ENCODE measurements around the gene HSPA6. TPM values are rescaled to one million over a fixed set of nuclear protein-coding genes. Genes with fewer than 3 reads are reported as not detected.

Gene HSPA6
- total and polyA plus RNA-seq, 2 donors (not counting 1 experiment from before 2014, with no cell fraction given): 8.5 to 11.2 TPM

DNA sequence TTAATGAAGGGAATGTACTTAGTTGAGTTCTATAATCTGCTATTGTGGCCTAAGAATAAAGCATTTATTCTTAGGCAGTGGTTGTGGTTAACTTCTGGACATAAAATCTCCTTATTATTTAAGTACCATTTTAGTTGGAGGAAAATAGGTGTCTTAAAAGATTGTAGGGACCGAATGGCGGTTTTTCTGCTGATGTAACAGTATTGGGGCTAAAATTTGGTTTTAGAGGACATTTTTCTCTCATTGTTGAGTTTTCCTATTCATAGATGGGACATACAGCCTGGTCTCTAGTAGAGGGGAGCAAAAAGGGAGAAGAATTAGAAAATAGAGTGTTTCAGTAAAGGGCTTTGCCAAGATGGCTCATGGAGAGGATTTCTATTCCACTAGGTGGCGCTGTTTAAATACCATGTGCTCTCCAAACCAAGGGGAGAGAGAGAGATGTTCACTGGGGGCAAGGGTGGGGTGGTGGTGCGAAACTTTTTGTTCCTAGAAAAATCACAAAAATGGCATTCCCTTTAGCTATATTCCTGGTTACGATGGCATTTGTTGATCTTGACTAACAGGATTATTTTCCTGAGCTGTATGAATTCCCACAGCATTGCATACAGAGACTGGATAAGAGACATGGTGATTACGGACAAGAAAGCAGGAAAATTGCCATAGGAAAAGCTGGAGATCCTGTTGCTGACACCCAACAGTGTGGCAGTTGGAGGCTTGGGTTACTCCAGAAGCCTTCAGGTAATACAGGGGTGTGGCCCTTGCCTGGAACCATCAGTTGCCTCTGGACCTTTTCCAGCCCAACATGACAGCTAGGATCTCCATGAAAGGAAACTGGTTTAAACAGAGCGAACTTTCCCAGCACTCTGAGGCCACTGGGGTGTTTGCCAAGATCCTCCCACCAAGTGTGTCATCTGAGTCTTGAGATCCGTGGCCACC is 37.3 kb upstream of the HSPA6 start:
- H2AFZ ChIP-seq (ENCODE audit: insufficient read depth, low read depth, low read length, poor library complexity, severe bottlenecking): no peak overlapping the region

More for the DNA sequence above, 37.3 kb upstream of the HSPA6 start:
- no peak overlapping the region for H3K4me3 ChIP-seq (ENCODE audit: control extremely low read depth in 1 of 5, extremely low read depth in 1 of 5, insufficient read depth in 1 of 5, low read depth in 2 of 5, low read length in 4 of 5)
- no peak overlapping the region for H3K4me2 ChIP-seq (replicated peaks; ENCODE audit: low read depth, low read length, poor library complexity, severe bottlenecking)
- peak; percentile 80 for DNase-seq
- POLR2A ChIA-PET: no interaction called here
- TF ChIP-seq, protein P1, sequence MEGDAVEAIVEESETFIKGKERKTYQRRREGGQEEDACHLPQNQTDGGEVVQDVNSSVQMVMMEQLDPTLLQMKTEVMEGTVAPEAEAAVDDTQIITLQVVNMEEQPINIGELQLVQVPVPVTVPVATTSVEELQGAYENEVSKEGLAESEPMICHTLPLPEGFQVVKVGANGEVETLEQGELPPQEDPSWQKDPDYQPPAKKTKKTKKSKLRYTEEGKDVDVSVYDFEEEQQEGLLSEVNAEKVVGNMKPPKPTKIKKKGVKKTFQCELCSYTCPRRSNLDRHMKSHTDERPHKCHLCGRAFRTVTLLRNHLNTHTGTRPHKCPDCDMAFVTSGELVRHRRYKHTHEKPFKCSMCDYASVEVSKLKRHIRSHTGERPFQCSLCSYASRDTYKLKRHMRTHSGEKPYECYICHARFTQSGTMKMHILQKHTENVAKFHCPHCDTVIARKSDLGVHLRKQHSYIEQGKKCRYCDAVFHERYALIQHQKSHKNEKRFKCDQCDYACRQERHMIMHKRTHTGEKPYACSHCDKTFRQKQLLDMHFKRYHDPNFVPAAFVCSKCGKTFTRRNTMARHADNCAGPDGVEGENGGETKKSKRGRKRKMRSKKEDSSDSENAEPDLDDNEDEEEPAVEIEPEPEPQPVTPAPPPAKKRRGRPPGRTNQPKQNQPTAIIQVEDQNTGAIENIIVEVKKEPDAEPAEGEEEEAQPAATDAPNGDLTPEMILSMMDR (IDR thresholded peaks at IDR 0.05): peak; percentile 82
- TF ChIP-seq EZH2 (IDR thresholded peaks at IDR 0.05; ENCODE audit: borderline replicate concordance, insufficient read depth, low read depth, low read length, poor library complexity, severe bottlenecking): no peak
- no peaks in the 10 kb centered on the region for H3K79me2 ChIP-seq (ENCODE audit: control insufficient read depth, insufficient read depth, low read length)
- Mint-ChIP-seq H3K4me3 (no peak overlapping the region), H3K27me3 (peaks cover 36% of the 10 kb centered on the region), H3K27ac (no peak overlapping the region), H3K4me1 (peaks cover 8% of the 10 kb centered on the region), H3K9me3 (ENCODE audit: insufficient read depth) (no peaks in the 10 kb centered on the region)
- CTCF ChIA-PET: interaction anchor here (0.7 to 2.8 kb wide), 14 partner anchors 12 to 419 kb away, joined by 3 to 64 read pairs (median 4); partner anchors contain the start of genes FCGR2A and FCRLA
- peaks cover 0 to 36% (median 7%) of the 10 kb centered on the region in 4 experiments for H3K27me3 ChIP-seq (replicated peaks in 1 of 4; ENCODE audit: control extremely low read depth in 1 of 4, control insufficient read depth in 3 of 4, insufficient read depth in 4 of 4, low read length in 3 of 4)
- H4K20me1 ChIP-seq (ENCODE audit: control insufficient read depth, insufficient read depth, low read length, poor library complexity, severe bottlenecking): no peaks in the 10 kb centered on the region
- H3K36me3 ChIP-seq (replicated peaks in 1 of 2; ENCODE audit: control extremely low read depth in 1 of 2, control insufficient read depth in 1 of 2, extremely low read depth in 1 of 2, insufficient read depth in 2 of 2, low read length in 1 of 2): no peaks in the 10 kb centered on the region
- no peak overlapping the region for H3K9ac ChIP-seq (ENCODE audit: low read length)
- intact Hi-C loops (cut with micrococcal nuclease): loop anchor here (1.0 to 2.0 kb wide), 2 partner anchors 44 to 254 kb away; no protein-coding TSS in a partner anchor
- peaks cover 3 to 6% of the 10 kb centered on the region in 2 donors for H3K4me1 ChIP-seq (ENCODE audit: control insufficient read depth in 2 of 2, insufficient read depth in 2 of 2, low read length in 2 of 2)
- H3K27ac ChIP-seq (ENCODE audit: low read length in 2 of 2): no peak overlapping the region
- 69% methylated on average over 5 of the region's 8 CpGs for WGBS (ENCODE audit: insufficient coverage)
- H3K9me3 ChIP-seq (ENCODE audit: control extremely low read depth in 1 of 3, control insufficient read depth in 2 of 3, insufficient read depth in 1 of 3, low read length in 2 of 3): no peaks in the 10 kb centered on the region
- ATAC-seq (ENCODE audit: low read depth): peak; percentile 78
